GM12872 (cell line): ENCODE measurements around the gene PRCC.

Experiments used
- CTCF ChIP-seq: IDR thresholded peaks from 3 replicates; pipeline ENCODE4 v1.5.1; 2011; ENCODE audit warnings: low read depth, mild to moderate bottlenecking, low read length, moderate library complexity; ENCODE audit not compliant: insufficient read depth

Gene PRCC

GRCh38 chr1:156746406-156746727, 21.0 kb upstream of the PRCC start:
- no peak for TF ChIP-seq CTCF

- peak; percentile 41; the same call in 2 of the 3 replicates for TF ChIP-seq CTCF
Measured at GRCh38 chr1:156746728-156747631, 20.4 kb upstream of the PRCC start.

- TF ChIP-seq CTCF = no peak
Measured at GRCh38 chr1:156747742-156748669, 19.3 kb upstream of the PRCC start.

- no peak for TF ChIP-seq CTCF
Measured at GRCh38 chr1:156748670-156749418, 18.5 kb upstream of the PRCC start.

- TF ChIP-seq CTCF = no peak
Measured at GRCh38 chr1:156749419-156750118, 17.8 kb upstream of the PRCC start.

- TF ChIP-seq CTCF = no peak
Measured at GRCh38 chr1:156750191-156750672, 17.1 kb upstream of the PRCC start.
